HG03469 (cell line): ENCODE results near the gene ZNF581.

ENCODE experiments used
- ATAC-seq: cut with Tn5 transposase; IDR thresholded peaks from one replicate; pipeline ENCODE4 v1.9.1; 2021; ENCODE audit warnings: mild to moderate bottlenecking, moderate library complexity, moderate number of reproducible peaks; ENCODE audit not compliant: unreplicated experiment

ZNF581 gene

GRCh38 chr19:55643003-55643886 lies at the start of gene ZNF581:
Gene ZNF581 (plus strand): TSS chr19:55643649. CDS start chr19:55644572, 923 bp downstream.
- ATAC-seq, result no peak

- no peak for ATAC-seq
These were observed 48.4 kb upstream of the ZNF581 start for GRCh38 chr19:55594996-55595545.

- ATAC-seq, result no peak
These were observed 47.1 kb upstream of the ZNF581 start for GRCh38 chr19:55596304-55596703.

GRCh38 chr19:55597501-55597921 lies 45.9 kb upstream of the ZNF581 start:
- no peak for ATAC-seq

- ATAC-seq, result no peak
These were observed 45.4 kb upstream of the ZNF581 start for GRCh38 chr19:55598034-55598433.

- ATAC-seq, result no peak
These were observed 44.6 kb upstream of the ZNF581 start for GRCh38 chr19:55598719-55599467.

- ATAC-seq, result no peak
These were observed 44.0 kb upstream of the ZNF581 start, which contains the start of gene FIZ1 for GRCh38 chr19:55599468-55599841. Gene FIZ1 (minus strand): TSS chr19:55599517. CDS start chr19:55597865, 1,652 bp downstream.

GRCh38 chr19:55599842-55600661 lies 43.4 kb upstream of the ZNF581 start, which contains the start of gene ZNF524:
Gene ZNF524 (plus strand): TSS chr19:55600288. CDS start chr19:55602113, 1,825 bp downstream.
- ATAC-seq, result no peak

- no peak for ATAC-seq
These were observed 42.8 kb upstream of the ZNF581 start for GRCh38 chr19:55600662-55601028.

GRCh38 chr19:55601084-55601483 lies 42.4 kb upstream of the ZNF581 start:
- no peak for ATAC-seq

- no peak for ATAC-seq
These were observed 41.1 kb upstream of the ZNF581 start for GRCh38 chr19:55602104-55603001.

GRCh38 chr19:55603115-55603514 lies 40.3 kb upstream of the ZNF581 start:
- ATAC-seq, result no peak

- ATAC-seq, result no peak
These were observed 39.7 kb upstream of the ZNF581 start for GRCh38 chr19:55603581-55604292.

GRCh38 chr19:55605207-55605636 lies 38.2 kb upstream of the ZNF581 start:
- ATAC-seq, result peak; percentile 41

- ATAC-seq, result peak; percentile 6
These were observed 37.6 kb upstream of the ZNF581 start, which contains the start of gene ZNF865 for GRCh38 chr19:55605637-55606470. Gene ZNF865 (plus strand): TSS chr19:55605647. CDS start chr19:55613619, 7,972 bp downstream.

GRCh38 chr19:55606471-55606787 lies 37.0 kb upstream of the ZNF581 start:
- no peak for ATAC-seq

GRCh38 chr19:55606817-55607216 lies 36.6 kb upstream of the ZNF581 start:
- no peak for ATAC-seq

GRCh38 chr19:55609326-55609725 lies 34.1 kb upstream of the ZNF581 start:
- no peak for ATAC-seq
